Hepatocyte (in vitro differentiated cells): Measurements from ENCODE around the gene MALL.
"Not testable (repeated sequence)": the region's sequence is repeated elsewhere in the genome, so short reads cannot be mapped to it uniquely, and the experiment has no call there.

Experiments used
- CTCF ChIP-seq: fragments of 200-600 bp; sonication (generic); IDR thresholded peaks from 2 replicates; pipeline ENCODE4 v1.5.1; 2016; ENCODE audit warnings: antibody characterized with exemption, mild to moderate bottlenecking; ENCODE audit not compliant: poor library complexity
- EZH2phosphoT487 ChIP-seq: fragments of 200-600 bp; sonication (generic); IDR thresholded peaks from one replicate; pipeline ENCODE4 v1.6.1; 2018; ENCODE audit warnings: antibody characterized with exemption, mild to moderate bottlenecking, low read depth, moderate library complexity; ENCODE audit not compliant: unreplicated experiment, severe bottlenecking

- not testable (repeated sequence) for TF ChIP-seq CTCF, EZH2phosphoT487
Measured at GRCh38 chr2:110054521-110055407, 60.9 kb downstream of the MALL start.
